Brain microvascular endothelial cell (primary cell): ENCODE results near the gene NOS1.

Experiments
- DNase-seq: peaks from one replicate; pipeline ENCODE4 v3.0.0-alpha.2; 2020
- H3K27ac ChIP-seq: fragments of 250-450 bp; sonication (Bioruptor Pico); 2 replicates; pipeline ENCODE4 v1.5.1; 2020; ENCODE audit warnings: mild to moderate bottlenecking, moderate library complexity
- H3K27me3 ChIP-seq: fragments of 250-450 bp; sonication (Bioruptor Pico); replicated peaks from 2 replicates; pipeline ENCODE4 v1.5.1; 2020; ENCODE audit warnings: mild to moderate bottlenecking
- H3K36me3 ChIP-seq: fragments of 250-450 bp; sonication (Bioruptor Pico); replicated peaks from 2 replicates; pipeline ENCODE4 v1.5.1; 2020; ENCODE audit warnings: mild to moderate bottlenecking
- H3K4me3 ChIP-seq: 2 replicates; pipeline ENCODE4 v1.5.1; 2011; ENCODE audit warnings: low read depth, mild to moderate bottlenecking, control low read depth, low read length, moderate library complexity
- in situ Hi-C: cut with HindIII; loops from 2 replicates; pipeline ENCODE4 v1.10.0; 2017; ENCODE audit warnings: low sequenced_read_pairs, low pct_ligation_motif_present
- TF ChIP-seq, protein P1 (sequence below): IDR thresholded peaks from 2 replicates; pipeline ENCODE4 v1.5.1; 2011; ENCODE audit warnings: low read depth, mild to moderate bottlenecking, moderate library complexity, low read length, control low read depth, inconsistent platforms; ENCODE audit errors: missing control alignments

The NOS1 gene

DNA sequence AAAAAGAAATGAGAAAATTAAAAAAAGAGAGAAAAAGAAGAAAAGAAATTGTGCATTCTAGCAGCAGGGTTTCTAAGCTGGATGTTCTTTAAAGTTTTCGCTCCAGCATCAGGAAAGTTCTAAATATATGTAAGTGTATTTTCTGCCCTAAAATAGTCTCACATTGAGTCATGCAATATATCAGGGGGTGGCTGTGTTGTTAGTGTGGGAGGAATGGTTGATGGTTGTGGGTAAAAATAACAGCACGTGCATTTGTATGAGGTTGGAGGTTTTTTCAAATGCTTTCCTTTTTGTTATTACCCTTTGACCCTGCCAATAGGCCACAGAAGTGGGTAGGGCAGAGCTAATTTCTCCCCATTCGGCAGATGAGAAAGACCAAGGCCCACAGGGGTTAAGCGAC lies 106.0 kb downstream of the NOS1 start:
- Histone ChIP-seq H3K4me3 (no peak overlapping the region), H3K27ac (no peak overlapping the region), H3K27me3 (no peaks in the 10 kb centered on the region), H3K36me3 (no peaks in the 10 kb centered on the region)
- in situ Hi-C loops: no loop called here
- no peak for DNase-seq
- TF ChIP-seq, protein P1, sequence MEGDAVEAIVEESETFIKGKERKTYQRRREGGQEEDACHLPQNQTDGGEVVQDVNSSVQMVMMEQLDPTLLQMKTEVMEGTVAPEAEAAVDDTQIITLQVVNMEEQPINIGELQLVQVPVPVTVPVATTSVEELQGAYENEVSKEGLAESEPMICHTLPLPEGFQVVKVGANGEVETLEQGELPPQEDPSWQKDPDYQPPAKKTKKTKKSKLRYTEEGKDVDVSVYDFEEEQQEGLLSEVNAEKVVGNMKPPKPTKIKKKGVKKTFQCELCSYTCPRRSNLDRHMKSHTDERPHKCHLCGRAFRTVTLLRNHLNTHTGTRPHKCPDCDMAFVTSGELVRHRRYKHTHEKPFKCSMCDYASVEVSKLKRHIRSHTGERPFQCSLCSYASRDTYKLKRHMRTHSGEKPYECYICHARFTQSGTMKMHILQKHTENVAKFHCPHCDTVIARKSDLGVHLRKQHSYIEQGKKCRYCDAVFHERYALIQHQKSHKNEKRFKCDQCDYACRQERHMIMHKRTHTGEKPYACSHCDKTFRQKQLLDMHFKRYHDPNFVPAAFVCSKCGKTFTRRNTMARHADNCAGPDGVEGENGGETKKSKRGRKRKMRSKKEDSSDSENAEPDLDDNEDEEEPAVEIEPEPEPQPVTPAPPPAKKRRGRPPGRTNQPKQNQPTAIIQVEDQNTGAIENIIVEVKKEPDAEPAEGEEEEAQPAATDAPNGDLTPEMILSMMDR: no peak

DNA sequence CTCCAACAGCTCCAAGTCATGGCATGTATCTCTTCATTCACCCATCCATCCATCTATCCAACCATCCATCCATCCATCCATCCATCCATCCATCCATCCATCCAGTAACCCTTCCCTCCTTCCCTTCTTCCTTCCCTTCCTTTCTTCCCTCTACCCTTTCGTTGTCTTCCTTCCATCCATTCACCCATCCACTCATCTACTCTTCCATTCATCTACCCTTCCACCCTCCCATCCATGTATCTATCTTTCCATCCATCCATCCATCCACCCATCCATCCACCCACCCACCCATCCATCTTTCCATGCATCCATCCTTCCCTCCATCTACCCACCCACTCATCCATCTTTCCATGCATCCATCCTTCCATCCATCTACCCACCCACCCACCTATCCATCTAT lies 117.9 kb downstream of the NOS1 start:
- in situ Hi-C loops: loop anchor here (25.0 kb wide), 1 partner anchor 594 kb away; no protein-coding TSS in a partner anchor
- DNase-seq: no peak
- no peak overlapping the region for H3K27ac ChIP-seq
- no peak overlapping the region for H3K4me3 ChIP-seq
- TF ChIP-seq, protein P1: no peak
- no peaks in the 10 kb centered on the region for H3K27me3 ChIP-seq
- no peaks in the 10 kb centered on the region for H3K36me3 ChIP-seq

DNA sequence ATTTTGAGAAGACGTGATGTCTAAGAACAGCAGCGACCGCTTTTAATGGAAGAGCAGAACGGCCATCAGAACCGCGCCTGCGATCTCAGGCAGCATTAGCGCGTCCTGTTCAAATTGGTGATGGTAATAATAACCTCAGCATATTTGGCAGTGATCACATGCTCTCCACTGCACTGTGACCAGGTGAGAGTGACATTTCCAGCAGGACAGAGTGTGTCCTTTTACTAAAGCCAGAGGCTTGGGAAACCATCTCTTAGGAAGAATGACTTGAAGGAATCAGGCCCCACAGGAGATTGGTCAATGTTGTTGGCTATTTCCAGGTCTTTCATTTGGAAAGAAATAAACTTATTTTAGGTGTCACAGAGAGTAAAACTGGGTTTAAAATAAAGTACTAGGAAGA lies 119.7 kb downstream of the NOS1 start:
- TF ChIP-seq, protein P1: no peak
- DNase-seq: no peak
- no peak overlapping the region for H3K27ac ChIP-seq
- no peaks in the 10 kb centered on the region for H3K36me3 ChIP-seq
- H3K27me3 ChIP-seq: no peaks in the 10 kb centered on the region
- in situ Hi-C loops: loop anchor here (25.0 kb wide), 1 partner anchor 596 kb away; no protein-coding TSS in a partner anchor
- no peak overlapping the region for H3K4me3 ChIP-seq

GRCh38 chr12:117240081-117240755 lies 121.2 kb downstream of the NOS1 start:
- TF ChIP-seq, protein P1: no peak
- Histone ChIP-seq H3K27me3 (no peaks in the 10 kb centered on the region), H3K4me3 (no peak overlapping the region), H3K36me3 (no peaks in the 10 kb centered on the region), H3K27ac (no peak overlapping the region)
- DNase-seq: no peak
- in situ Hi-C loops: loop anchor here (25.0 kb wide), 1 partner anchor 597 kb away; no protein-coding TSS in a partner anchor

DNA sequence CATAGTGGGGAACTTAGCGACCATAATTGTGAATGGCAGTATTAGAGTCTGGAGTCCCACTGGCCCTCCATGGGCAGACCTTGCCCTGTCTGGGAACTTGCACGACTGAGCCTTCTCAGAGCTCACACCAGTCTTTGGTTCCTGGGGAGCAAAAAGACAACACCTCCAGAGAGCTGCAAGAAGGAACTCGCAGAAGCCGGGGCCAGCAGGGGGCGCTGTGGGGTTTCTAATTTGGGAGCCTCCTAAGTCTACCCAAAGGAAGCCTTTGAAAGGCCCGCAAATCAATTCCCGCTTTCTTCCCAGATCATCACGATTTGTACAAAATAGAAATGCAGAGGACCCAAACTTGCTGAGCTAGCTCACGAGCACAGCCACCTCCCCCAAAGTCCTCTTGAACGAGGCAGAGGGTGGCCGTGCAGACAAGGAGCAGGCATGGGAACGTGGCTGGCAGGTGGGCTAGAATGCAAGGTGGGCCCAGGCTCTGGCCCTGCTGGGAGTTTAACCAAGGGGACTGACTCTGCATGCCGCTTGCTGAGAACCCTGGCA lies 124.9 kb downstream of the NOS1 start:
- peak; percentile 55 for DNase-seq
- TF ChIP-seq, protein P1: peak; percentile 81
- Histone ChIP-seq H3K4me3 (no peak overlapping the region), H3K36me3 (no peaks in the 10 kb centered on the region), H3K27me3 (no peaks in the 10 kb centered on the region), H3K27ac (no peak overlapping the region)
- in situ Hi-C loops: loop anchor here (25.0 kb wide), 1 partner anchor 601 kb away; no protein-coding TSS in a partner anchor
